Prostate gland (tissue), 2 donors: ENCODE measurements around the gene IREB2. TPM values are rescaled to one million over a fixed set of nuclear protein-coding genes. Genes with fewer than 3 reads are reported as not detected.

Experiments
- DNase-seq: peaks from one replicate; pipeline ENCODE4 v3.0.0-alpha.2; 2019; ENCODE audit warnings: low spot score
- H3K27ac ChIP-seq, 2 donors: fragments of 200-600 bp; sonication (generic); 2 replicates each; pipeline ENCODE4 v1.5.1; 2017 to 2019
- H3K27me3 ChIP-seq: fragments of 200-600 bp; sonication (generic); replicated peaks from 2 replicates; pipeline ENCODE4 v1.5.1; 2019; ENCODE audit not compliant: insufficient read depth
- H3K36me3 ChIP-seq, 2 donors: fragments of 200-600 bp; sonication (generic); 1 replicate in 1 of 2; 2 replicates in 1 of 2; pipeline versions ENCODE4 v1.5.1 to v1.8.1; 2017 to 2019
- H3K4me1 ChIP-seq: fragments of 200-600 bp; sonication (generic); replicated peaks from 2 replicates; pipeline ENCODE4 v1.5.1; 2019
- H3K4me3 ChIP-seq, 2 donors: fragments of 200-600 bp; sonication (generic); 2 replicates each; pipeline ENCODE4 v1.5.1; 2017 to 2019
- H3K9me3 ChIP-seq: fragments of 200-600 bp; sonication (generic); 2 replicates; pipeline ENCODE4 v1.5.1; 2017
- POLR2A ChIP-seq: fragments of 450-650 bp; IDR thresholded peaks from one replicate; pipeline ENCODE4 v1.6.1; 2016; ENCODE audit warnings: antibody characterized with exemption, mild to moderate bottlenecking
- POLR2AphosphoS5 ChIP-seq: sonication (generic); formaldehyde crosslinking; IDR thresholded peaks from one replicate; pipeline ENCODE4 v1.6.1; 2017; ENCODE audit warnings: antibody characterized with exemption
- WGBS: methylation state at CpG from one replicate; pipeline ENCODE4 v1.1.5; 2018; 5-methylcytosine and 5-hydroxymethylcytosine counted together
- intact Hi-C: fragments of 100-400 bp; cut with DNase I; formaldehyde crosslinking; loops from one replicate; pipeline ENCODE4 v1.14.2; 2022
- total RNA-seq, 2 donors: library from RNA; depleted of rRNA; stranded (reverse); fragments of >200 nt; gene quantifications; one replicate each; pipeline ENCODE4 v1.1.0, GENCODE V29; 2016
- TF ChIP-seq, protein P1 (sequence below), 4 experiments: fragments of 200-600 bp in 2 of 4; fragments of 450-650 bp in 2 of 4; sonication (generic) in 2 of 4; IDR thresholded peaks; 1 replicate in 3 of 4; 2 replicates in 1 of 4; pipeline ENCODE4 v1.5.1; 2016 to 2019; ENCODE audit warnings: antibody characterized with exemption in 4 of 4, mild to moderate bottlenecking in 2 of 4, moderate library complexity in 2 of 4

Gene IREB2
- total RNA-seq, 2 donors from 2014 or later = 30.5 to 39.0 TPM

DNA sequence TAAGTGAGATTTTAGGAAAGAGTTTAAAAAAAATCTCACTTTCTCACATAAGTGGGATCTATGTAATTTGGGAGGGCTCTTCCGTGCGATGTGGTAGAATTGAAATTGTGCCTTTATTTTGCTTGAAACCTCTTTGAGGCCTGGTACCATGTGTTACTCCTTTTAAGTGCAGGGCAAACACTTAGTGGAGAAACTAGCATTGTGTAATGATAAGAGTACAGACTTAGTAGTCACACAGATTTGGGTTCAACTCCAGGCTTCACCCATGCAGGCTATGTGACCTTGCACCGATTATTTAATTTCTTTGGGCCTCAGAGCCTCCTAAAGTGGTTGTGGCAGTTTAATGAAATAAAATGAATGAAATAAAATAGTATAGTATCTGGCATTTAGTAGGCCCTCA, 104.6 kb downstream of the IREB2 start:
- H3K36me3 ChIP-seq = peaks cover 5 to 10% of the 10 kb centered on the region in 2 donors
- H3K4me3 ChIP-seq = no peak overlapping the region
- intact Hi-C loops = loop anchor here (5.0 kb wide), 1 partner anchor 35 kb away; the partner anchor contains the start of gene HYKK
- no peak for DNase-seq
- TF ChIP-seq POLR2A (no peak), POLR2AphosphoS5 (no peak)
- TF ChIP-seq, protein P1, sequence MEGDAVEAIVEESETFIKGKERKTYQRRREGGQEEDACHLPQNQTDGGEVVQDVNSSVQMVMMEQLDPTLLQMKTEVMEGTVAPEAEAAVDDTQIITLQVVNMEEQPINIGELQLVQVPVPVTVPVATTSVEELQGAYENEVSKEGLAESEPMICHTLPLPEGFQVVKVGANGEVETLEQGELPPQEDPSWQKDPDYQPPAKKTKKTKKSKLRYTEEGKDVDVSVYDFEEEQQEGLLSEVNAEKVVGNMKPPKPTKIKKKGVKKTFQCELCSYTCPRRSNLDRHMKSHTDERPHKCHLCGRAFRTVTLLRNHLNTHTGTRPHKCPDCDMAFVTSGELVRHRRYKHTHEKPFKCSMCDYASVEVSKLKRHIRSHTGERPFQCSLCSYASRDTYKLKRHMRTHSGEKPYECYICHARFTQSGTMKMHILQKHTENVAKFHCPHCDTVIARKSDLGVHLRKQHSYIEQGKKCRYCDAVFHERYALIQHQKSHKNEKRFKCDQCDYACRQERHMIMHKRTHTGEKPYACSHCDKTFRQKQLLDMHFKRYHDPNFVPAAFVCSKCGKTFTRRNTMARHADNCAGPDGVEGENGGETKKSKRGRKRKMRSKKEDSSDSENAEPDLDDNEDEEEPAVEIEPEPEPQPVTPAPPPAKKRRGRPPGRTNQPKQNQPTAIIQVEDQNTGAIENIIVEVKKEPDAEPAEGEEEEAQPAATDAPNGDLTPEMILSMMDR (IDR thresholded peaks at IDR 0.05) = no peak
- H3K27ac ChIP-seq = no peak overlapping the region
- peaks cover 3% of the 10 kb centered on the region for H3K4me1 ChIP-seq
- WGBS = 92% methylated on average over 3 of the region's 3 CpGs
- no peaks in the 10 kb centered on the region for H3K27me3 ChIP-seq
- H3K9me3 ChIP-seq = no peaks in the 10 kb centered on the region

DNA sequence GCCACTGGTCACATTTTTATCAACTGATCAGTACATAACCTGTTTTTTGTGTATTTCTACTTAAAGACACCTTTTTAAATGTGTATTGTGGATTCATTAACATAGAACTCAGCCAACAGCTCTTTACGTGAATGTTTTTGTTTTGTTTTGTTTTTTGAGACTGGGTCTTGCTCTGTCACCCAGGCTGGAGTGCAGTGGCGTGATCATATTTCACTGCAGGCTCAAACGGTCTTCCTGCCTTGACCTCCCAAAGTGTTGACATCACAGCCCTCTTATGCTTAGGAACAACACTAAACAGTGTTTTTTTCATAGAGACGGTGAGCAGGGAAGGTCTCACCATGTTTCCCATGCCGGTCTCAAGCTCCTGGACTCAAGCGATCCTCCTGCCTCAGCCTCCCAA, 112.2 kb downstream of the IREB2 start:
- no peaks in the 10 kb centered on the region for H3K9me3 ChIP-seq
- no peaks in the 10 kb centered on the region for H3K27me3 ChIP-seq
- 62% methylated on average over 6 of the region's 6 CpGs for WGBS
- H3K4me1 ChIP-seq = peaks cover 3% of the 10 kb centered on the region
- no peak overlapping the region for H3K27ac ChIP-seq
- no peak for DNase-seq
- peaks cover 7 to 13% of the 10 kb centered on the region in 2 donors for H3K36me3 ChIP-seq
- H3K4me3 ChIP-seq = no peak overlapping the region
- intact Hi-C loops = no loop called here
- TF ChIP-seq, protein P1 (IDR thresholded peaks at IDR 0.05) = no peak
- TF ChIP-seq POLR2AphosphoS5 = no peak
- TF ChIP-seq POLR2A = no peak

DNA sequence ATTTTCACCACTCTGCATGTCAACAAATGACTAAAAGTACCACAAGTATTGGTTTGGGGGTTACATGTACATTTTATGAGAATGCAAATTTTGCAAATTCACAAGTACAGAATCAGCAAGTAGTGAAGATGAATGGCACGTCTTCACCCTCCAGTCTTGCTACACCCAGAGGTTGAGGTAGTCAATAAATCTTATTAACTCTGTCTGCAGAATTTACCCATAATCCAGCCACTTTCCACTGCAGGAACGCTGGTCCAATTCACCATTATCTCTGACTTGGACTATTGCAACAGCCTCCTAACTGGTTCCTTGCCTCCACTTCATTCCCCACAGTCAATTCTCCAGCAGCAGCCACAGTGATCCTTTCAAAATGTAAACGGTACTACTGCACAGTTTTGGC, 112.8 kb downstream of the IREB2 start:
- H3K27ac ChIP-seq = no peak overlapping the region
- DNase-seq = no peak
- peaks cover 3% of the 10 kb centered on the region for H3K4me1 ChIP-seq
- no peaks in the 10 kb centered on the region for H3K27me3 ChIP-seq
- intact Hi-C loops = no loop called here
- H3K36me3 ChIP-seq = peaks cover 7 to 13% of the 10 kb centered on the region in 2 donors
- 74% methylated on average over 3 of the region's 3 CpGs for WGBS
- no peak for TF ChIP-seq POLR2A
- no peak for TF ChIP-seq POLR2AphosphoS5
- TF ChIP-seq, protein P1 (IDR thresholded peaks at IDR 0.05) = no peak
- H3K4me3 ChIP-seq = no peak overlapping the region
- H3K9me3 ChIP-seq = no peaks in the 10 kb centered on the region

Other genes with a start within 250 kb of the IREB2 start
- gene ACSBG1, start 203.7 kb upstream of the IREB2 start, total RNA-seq = 1 to 10 TPM in 1 of 2 donors, not detected in 1; 7.4 TPM
- 10 to 100 TPM; 32.1 to 43.7 TPM for gene DNAJA4, start 173.7 kb upstream of the IREB2 start, total RNA-seq
- 100 to 1,000 TPM in 1 of 2 donors, 10 to 100 TPM in 1; 58.1 to 109 TPM for gene SKIC8, start 138.6 kb upstream of the IREB2 start, total RNA-seq
- not detected for gene CRABP1, start 97.9 kb upstream of the IREB2 start, total RNA-seq
- 10 to 100 TPM in 1 of 2 donors, 1 to 10 TPM in 1; 6.2 to 11.2 TPM for gene HYKK, start 69.4 kb downstream of the IREB2 start, total RNA-seq
- 100 to 1,000 TPM in 1 of 2 donors, 10 to 100 TPM in 1; 62.8 to 174 TPM for gene PSMA4, start 102.2 kb downstream of the IREB2 start, total RNA-seq
- gene CHRNA5, start 127.3 kb downstream of the IREB2 start, total RNA-seq = 1 to 10 TPM; 1.9 to 2.0 TPM
- under 1 TPM; 0.23 to 0.97 TPM for gene CHRNA3, start 182.8 kb downstream of the IREB2 start, total RNA-seq
- 1 to 10 TPM in 1 of 2 donors, not detected in 1; 3.0 TPM for gene CHRNB4, start 203.0 kb downstream of the IREB2 start, total RNA-seq